AG10803 (cell line): ENCODE measurements around the gene PPP1R12A.
"Not testable (repeated sequence)": the region's sequence is repeated elsewhere in the genome, so short reads cannot be mapped to it uniquely, and the experiment has no call there.

ENCODE experiments used
- DNase-seq: peaks from one replicate; pipeline ENCODE4 v3.0.0; 2010; ENCODE audit warnings: low read depth
- H3K4me3 ChIP-seq: 2 replicates; pipeline ENCODE4 v1.5.1; 2011; ENCODE audit warnings: mild to moderate bottlenecking, low read length, control low read depth
- CTCF ChIP-seq: conservative IDR thresholded peaks from 2 replicates; pipeline ENCODE4 v1.5.1; 2011; ENCODE audit warnings: mild to moderate bottlenecking, low read length, control low read depth, inconsistent platforms

Gene PPP1R12A

GRCh38 chr12:79949098-79949497 is 14.2 kb upstream of the PPP1R12A start:
- DNase-seq, result no peak
- TF ChIP-seq CTCF, result no peak
- no peak overlapping the region for H3K4me3 ChIP-seq

- DNase-seq, result no peak
- no peak overlapping the region for H3K4me3 ChIP-seq
- TF ChIP-seq CTCF, result no peak
Measured at GRCh38 chr12:79945433-79945832, 10.5 kb upstream of the PPP1R12A start.

DNA sequence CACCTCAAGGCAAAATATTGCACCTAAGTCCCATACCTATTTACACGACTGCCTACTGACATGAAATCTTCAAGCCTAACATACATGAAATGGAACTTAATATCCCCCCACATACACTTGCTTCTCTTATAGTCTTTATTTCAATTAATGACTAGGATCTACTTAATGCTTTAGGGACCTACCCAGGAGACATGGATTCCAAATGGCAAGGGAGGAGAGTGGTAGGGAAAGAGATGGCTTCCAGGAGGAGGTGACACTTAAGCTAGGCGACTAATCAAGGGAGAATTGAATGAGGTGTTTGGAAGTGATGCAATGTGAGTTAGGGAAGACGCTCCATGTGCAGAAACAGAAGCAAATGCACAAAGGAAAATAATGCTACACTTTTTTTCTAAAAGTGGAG is 9.7 kb upstream of the PPP1R12A start:
- no peak for DNase-seq
- TF ChIP-seq CTCF, result no peak
- H3K4me3 ChIP-seq, result no peak overlapping the region

GRCh38 chr12:79942846-79943245 is 7.9 kb upstream of the PPP1R12A start:
- DNase-seq, H3K4me3 ChIP-seq: not testable (repeated sequence)

DNA sequence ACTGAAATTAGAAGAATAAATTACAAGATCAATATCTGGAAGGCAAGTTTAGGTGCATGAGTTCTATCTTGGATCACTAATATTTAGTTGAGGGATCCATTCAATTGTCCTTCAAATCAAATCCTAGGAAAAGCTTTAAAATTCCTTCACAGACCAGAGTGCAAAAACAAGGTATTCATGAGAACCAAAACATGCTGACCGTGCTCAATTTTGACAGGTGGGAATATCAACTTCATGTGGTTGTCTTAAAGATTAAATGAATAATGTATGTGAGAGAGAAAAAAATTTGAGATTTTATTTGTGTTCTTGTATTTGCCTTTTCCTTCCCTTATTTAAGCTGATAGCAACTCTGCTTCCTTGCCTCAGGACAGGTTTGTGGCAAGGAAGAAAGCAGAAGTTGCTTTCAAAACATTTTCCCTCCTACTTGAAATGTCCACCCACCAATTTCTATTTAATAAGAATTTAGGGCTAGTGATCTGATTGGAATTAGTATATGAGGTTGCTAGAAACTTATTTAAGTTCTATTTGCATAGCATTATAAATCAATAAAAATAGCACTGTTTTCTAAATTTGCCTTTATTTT is 4.9 kb upstream of the PPP1R12A start:
- TF ChIP-seq CTCF, result no peak
- DNase-seq, result no peak
- no peak overlapping the region for H3K4me3 ChIP-seq

- H3K4me3 ChIP-seq, result no peak overlapping the region
- DNase-seq, result no peak
- no peak for TF ChIP-seq CTCF
Measured at GRCh38 chr12:79938843-79939242, 3.9 kb upstream of the PPP1R12A start.

DNA sequence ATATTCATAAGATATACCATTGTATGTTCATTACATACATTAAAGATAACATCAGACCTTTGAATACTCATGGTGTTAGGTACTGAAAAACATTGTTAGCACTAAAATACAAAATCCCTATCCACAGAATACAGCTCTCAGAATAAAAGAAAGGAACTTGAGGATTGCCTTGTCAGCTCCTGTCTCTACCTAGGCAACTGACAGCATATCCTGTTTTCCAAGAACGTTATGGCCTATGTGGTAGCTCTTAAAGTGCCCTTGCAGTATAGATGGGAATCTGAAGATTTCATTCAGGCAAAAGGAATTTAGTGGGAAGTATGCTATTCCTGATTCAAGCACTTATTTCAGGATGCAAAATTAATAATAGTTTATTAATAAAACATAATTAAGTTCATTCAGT is 1.8 kb upstream of the PPP1R12A start:
- no peak for DNase-seq
- peak overlapping the region; percentile 92 for H3K4me3 ChIP-seq
- TF ChIP-seq CTCF, result no peak

- no peak for TF ChIP-seq CTCF
- DNase-seq, result peak; percentile 26
- H3K4me3 ChIP-seq, result peak overlapping the region; percentile 92
Measured at GRCh38 chr12:79935624-79936345, 888 bp upstream of the PPP1R12A start.
